HG02981 (cell line): ENCODE measurements around the gene ALDH1A2.

Source experiments
- ATAC-seq: cut with Tn5 transposase; IDR thresholded peaks from one replicate; pipeline ENCODE4 v1.9.1; 2021; ENCODE audit warnings: mild to moderate bottlenecking, moderate library complexity; ENCODE audit not compliant: unreplicated experiment

ALDH1A2 gene

DNA sequence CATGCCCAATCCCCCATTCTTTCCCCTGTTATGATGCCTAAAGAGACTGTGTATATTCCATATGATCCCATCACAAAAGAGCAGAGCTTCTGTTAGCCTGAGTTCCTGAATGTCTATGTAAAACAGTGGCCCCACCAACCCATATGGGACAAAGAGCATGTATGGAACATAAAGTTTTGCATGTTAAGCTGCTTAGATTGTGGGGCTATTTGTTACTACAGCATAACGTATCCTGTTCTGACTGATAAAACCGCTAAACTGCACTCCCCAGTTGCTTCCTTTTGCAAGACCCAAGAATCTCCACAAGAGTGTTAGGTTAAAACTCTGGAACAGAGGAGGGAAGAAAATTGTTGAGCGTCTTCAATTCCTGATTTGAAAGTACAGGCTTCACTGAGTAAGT lies 154.8 kb downstream of the ALDH1A2 start:
- ATAC-seq, result no peak

DNA sequence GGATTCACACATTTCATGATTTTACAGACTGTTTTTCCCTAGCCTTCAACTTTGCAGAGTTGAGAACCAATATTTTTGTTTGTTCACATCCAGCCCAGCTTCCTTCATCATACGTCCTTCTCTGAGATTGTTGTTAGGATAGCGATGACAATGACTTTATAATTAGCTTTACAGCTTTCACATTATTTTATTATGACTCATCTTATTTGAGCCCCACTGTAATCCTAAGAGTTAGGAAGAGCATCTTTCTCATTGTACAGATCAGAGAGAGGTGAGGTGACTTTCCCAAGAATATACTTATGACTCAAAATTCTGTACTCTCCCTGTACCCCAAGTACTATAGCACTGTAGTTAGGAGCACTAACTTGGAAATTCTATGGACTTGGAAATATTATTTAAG lies 156.1 kb downstream of the ALDH1A2 start:
- no peak for ATAC-seq

DNA sequence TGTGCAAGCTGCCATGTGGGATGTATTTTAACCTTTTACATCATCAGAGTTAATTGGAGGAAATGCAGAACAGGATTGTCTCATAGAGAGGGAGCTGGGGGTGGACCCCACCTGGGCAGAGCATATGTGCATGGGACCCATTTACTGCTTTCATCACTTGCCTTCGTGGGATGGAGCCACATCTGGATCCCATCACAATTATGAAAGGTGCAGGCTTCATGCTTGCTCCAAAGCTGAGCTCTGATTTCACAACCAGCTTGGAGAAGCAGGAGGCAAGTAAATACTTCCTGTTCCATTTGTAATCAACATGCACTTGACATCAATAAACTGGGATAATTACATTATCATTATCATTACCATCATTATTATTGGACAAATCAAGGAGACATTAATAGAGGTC lies 161.9 kb downstream of the ALDH1A2 start:
- no peak for ATAC-seq
